Activated CD4-positive, CD25-positive, alpha-beta regulatory T cell treated with anti-CD3 and anti-CD28 coated beads, Interleukin-2, amount 50 U/mL, for 16 hours (primary cell): ENCODE measurements around the gene S1PR4.

ENCODE experiments used
- DNase-seq: peaks from one replicate; pipeline ENCODE4 v3.0.0-alpha.2; 2020; ENCODE audit warnings: low read depth, low spot score

S1PR4 gene, protein sequence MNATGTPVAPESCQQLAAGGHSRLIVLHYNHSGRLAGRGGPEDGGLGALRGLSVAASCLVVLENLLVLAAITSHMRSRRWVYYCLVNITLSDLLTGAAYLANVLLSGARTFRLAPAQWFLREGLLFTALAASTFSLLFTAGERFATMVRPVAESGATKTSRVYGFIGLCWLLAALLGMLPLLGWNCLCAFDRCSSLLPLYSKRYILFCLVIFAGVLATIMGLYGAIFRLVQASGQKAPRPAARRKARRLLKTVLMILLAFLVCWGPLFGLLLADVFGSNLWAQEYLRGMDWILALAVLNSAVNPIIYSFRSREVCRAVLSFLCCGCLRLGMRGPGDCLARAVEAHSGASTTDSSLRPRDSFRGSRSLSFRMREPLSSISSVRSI

DNA sequence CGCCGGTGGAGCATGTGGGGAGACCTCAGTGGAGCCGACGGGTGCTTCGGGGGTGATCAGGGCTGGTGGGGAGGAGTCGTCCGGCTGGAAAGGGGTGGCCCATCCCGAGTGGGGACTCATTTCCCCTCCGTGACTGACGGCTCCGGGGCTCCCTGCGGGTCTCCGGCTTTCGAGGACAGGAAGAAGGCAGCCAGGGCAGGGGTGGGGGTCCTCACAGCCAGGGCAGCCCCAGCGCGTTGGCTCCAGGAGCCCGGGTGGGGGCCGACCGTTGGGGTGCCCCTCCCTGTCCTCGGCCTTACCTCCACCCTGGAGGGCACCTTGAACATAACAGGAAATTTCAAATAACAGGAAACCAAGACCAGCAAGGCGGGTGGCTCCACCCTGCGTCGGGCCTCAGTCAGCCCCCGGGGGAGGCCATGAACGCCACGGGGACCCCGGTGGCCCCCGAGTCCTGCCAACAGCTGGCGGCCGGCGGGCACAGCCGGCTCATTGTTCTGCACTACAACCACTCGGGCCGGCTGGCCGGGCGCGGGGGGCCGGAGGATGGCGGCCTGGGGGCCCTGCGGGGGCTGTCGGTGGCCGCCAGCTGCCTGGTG is at the start of gene S1PR4:
Gene S1PR4, plus strand, starts transcription at position 393 of the 596 bp plus-strand sequence. Its CDS starts 24 bp downstream, at position 417.
- peak; percentile 45 for DNase-seq

DNA sequence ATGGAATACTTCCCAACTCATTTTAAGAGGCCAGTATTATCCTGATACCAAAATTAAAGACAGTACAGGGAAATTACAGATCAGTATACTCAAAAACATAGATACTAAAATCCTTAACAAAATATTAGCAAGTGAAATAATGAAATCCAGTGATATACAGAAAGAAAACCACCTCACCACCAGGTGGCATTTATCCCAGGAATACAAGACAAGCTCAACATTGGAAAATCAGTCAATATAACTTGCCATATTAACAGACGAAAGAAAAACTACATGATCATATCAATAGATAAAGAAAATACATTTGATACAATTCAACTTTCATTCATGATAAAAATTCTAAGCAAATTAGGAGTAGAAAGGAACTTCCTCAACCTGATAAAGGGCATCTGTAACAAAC is 49.5 kb upstream of the S1PR4 start:
- DNase-seq: no peak

DNA sequence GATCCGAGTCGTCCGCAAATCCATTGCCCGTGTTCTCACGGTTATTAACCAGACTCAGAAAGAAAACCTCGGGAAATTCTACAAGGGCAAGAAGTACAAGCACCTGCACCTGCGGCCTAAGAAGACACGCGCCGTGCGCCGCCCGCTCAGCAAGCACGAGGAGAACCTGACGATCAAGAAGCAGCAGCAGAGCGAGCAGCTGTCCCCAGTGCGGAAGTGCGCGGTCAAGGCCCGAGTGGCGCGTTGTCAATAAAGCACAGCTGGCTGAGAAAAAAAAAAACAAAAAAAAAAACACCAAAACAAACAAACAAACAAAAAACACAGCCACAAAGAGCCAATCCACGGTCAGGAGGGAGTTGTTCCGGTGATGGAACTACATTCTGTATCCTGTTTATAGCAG is 47.4 kb upstream of the S1PR4 start:
- no peak for DNase-seq

DNA sequence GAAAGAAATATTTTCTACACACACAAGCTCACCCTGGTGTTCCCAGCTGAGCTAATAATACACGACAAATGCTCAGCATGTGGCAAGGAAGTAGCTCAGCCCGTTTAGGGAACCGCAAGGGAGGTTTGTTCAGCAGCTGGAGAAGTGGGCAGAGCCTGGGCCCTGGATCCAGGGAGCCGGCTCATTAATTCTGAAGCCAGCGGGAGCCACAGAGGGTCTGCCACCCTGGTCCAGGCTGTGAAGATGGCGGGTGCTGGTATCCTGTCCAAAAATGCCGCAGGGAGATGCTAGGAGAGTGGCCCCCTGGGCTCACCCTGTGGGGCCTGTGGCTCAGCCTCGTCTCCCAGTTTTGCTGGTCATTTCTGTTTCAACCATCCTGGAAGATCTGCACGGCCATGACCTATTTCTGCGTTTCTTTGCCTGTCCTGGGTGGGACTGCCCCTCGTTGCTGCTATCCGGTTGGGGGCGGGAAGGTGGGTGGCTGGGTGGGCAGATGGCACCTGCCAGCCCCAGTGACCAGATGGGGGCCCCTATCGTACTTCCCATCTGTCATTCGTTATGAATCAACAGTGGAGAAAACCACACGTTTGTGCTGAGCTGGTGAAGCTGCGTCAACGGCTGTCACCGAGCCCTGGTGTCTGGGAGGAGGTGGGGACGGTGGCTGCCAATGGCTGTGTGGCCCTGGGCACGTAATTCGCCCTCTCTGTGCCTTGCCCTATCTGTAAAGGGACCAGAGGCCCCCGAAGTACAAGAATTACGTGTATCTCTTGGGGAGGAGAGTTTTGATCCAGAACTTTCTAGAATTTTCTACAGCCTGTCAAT is 45.4 kb upstream of the S1PR4 start:
- DNase-seq: peak; percentile 28

DNA sequence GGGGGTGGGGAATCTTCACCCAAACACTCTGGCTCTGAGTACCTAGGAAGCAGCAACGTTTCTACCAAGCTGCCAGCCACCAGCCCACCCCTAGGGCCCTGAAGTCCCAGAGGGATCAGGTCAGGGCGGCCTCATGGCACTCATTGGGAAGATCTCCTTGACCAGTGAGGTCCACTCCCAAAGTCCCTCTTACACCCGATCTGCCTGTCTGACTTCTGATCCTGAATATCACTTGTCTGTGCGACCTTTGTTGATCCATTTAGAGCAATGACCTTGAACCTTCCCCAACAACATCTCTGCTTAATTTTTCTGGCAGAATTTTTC is 44.8 kb upstream of the S1PR4 start:
- DNase-seq: no peak

DNA sequence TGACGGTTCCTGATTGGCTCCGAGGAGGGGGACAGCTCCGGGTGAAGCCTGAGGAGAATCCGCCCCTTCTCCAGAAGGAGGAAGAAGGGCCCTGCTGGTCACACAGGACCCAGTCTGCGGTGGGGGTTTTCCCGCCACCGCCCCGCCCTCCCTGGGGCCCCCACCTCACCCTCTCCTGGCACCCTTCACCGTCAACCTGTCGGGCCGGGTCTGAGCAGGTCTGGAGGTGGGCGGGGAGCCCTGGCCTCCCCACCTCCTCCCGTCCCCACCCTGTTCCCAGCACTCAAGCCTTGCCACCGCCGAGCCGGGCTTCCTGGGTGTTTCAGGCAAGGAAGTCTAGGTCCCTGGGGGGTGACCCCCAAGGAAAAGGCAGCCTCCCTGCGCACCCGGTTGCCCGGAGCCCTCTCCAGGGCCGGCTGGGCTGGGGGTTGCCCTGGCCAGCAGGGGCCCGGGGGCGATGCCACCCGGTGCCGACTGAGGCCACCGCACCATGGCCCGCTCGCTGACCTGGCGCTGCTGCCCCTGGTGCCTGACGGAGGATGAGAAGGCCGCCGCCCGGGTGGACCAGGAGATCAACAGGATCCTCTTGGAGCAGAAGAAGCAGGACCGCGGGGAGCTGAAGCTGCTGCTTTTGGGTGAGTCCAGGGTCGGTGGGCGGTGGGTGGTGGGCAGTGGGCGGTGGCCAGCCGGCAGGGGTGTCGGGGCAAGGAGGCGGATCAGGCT is 42.4 kb upstream of the S1PR4 start, which contains the start of gene GNA15:
Gene GNA15, plus strand, starts transcription at position 73 of the 723 bp plus-strand sequence. Its CDS starts 418 bp downstream, at position 491.
- no peak for DNase-seq

DNA sequence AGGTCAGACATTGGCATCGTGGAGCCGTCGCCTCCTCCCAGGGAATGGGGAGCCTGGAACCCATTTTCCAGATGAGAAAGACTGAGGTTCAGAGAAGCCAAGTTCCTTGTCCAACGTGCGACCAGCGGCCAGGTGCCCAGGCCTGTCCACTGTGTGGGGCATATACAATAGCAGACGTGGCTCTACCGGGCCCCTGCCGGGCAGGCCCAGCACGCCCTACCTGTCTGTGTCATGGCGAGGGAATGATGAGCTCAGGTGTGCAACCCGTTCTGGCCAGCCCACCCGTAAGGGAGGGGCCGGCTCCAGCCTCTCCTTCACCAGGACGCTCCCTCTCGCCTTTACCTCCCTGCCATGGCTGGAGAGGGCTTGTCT is 41.9 kb upstream of the S1PR4 start:
- no peak for DNase-seq

DNA sequence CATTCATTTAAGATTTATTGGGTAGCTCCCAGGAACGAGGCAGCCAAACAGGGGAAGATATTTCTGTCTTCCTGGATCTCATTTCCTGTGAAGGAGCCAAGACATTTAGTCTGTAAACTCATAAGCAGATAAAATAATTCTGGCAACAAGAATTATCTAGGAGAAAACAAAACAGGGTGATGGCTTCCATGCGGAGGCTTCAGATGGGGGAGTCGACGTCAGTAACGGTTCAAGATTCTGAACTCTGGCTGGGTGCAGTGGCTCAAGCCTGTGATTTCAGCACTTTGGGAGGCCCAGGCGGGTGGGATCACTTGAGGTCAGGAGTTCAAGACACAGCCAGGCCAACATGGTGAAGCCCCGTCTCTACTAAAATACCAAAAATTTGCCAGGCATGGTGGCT is 41.5 kb upstream of the S1PR4 start:
- no peak for DNase-seq

DNA sequence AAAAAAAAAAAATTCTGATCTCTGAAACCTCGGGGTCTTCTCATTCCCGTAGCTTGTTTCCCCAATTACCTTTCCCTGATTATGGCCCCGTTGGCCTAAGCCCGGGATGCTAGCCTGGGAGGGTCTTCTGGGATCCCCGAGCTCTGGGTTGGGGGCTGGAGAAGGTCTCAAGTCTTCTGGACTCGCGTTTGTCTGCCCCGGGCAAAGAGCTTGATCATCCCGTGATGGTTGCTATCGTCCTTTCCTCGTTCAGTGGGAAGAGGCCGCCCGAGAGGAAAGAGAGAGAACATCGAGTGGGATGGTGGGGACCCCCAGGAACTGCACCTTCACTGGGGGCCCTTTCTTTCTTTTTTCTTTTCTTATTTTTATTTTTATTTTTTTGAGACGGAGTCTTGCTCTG is 40.3 kb upstream of the S1PR4 start:
- DNase-seq: no peak

DNA sequence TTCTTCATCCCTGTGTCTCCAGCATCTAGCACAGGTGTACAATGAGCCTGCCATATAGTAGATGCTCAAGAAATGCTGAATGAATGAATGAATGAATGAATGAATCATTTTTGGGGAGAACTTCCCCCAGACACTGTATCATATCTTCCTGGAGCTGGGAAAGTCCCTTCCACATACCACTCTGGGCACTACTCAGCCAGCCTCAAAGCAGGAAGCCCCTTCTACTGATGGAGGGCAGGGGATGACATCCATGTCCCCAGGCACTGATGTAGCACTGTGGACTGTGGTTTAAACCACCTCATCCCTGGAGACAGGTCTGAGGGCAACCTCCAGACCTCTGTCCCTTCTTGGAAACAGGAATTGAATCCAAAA is 37.9 kb upstream of the S1PR4 start:
- DNase-seq: no peak

DNA sequence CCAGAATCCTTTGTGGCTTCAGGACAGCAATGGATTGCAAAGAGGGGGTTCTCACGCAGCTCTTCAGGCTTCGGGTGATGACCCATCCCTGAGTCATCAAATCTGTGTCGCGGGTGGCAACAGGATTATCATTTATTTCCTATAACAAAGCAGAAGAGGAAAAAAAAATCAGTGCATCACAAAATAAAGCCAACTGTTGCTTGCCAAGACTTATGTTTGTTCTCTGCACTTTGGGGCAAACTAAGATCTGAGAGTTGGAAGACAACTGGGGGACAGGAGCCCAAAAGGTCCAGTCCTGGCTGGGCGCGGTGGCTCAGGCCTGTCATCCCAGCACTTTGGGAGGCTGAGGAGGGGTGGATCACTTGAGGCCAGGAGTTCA is 36.3 kb upstream of the S1PR4 start:
- DNase-seq: no peak

DNA sequence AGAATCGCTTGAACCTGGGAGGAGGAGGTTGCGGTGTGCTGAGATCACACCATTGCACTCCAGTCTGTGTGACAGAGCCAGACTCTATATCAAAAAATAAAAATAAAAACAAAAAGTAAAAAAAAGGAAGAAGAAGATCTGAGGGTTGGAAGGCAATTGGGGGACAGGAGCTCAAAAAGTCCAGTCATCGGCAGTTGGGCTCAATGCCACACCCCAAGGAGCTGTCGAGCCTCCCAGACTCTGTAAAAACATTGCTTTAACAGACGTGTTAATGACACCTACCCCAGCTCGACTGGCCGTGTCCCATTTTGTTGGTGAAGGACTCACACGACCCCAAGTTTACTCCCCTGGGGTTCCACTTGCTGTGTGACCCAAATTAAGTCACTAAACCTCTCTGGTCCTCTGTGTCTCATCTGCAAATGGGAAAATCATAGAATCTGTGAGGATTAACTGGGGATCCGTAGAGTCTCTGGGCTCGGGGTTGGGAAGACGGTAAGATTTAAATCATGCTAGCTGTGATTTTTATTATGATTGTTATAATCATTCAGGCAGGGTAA is 35.7 kb upstream of the S1PR4 start:
- DNase-seq: no peak

DNA sequence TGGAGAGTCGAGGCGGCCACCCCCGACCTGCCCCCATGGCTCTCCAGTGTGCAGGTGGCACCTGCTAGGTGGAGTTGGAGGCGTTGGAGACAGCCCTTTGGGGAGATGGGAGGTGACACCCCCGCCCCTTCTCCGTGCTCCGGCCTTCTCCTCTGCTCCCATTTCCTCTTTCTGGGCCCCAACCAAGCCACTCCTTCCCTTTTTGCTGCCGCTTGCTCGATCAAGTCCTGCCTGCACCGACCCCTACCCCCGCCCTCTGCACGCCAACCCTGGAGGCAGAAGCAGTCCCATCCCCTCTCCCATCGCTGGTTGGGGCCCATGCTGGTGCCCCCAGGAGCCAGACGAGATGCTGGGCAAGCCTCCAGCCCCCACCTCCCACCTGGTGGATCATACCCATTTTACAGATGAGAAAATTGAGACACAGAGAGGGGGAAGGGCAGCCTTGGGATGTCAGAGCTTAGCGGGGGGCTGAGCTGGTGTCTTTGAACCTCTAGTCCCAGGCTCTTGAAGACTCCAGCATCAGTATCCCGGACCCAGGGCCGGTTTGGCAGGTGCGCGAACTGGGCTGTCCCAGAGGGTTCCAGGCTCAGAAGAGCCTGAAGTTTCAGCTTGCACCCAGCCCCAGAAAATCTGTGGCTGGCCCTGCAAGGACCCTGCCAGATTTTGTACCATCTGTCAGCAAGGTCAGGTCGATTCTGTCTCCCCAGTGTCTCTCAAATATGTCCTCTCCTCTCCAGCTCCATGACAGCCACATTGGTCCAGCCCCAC is 32.5 kb upstream of the S1PR4 start:
- DNase-seq: no peak

DNA sequence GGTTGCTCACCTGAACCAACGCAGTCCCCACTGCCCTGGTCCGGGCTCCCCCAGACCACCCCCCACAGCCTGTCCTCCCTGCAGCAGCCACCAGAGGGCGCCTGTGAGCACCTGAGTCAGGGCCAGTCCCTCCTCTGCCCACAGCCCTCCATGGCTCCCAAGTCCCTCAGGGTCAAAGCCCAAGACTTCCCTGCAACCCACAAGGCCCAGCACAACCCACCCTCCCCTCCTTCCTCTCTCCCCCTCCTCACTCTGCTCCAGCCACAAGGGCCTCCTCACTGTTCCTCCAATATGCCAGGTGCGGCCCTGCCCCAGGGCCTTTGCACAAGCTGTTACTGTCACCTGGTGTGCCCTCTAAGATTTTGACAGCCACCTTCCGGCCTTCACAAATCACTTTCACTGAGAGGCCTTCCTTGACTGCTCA is 31.9 kb upstream of the S1PR4 start:
- peak; percentile 53 for DNase-seq

DNA sequence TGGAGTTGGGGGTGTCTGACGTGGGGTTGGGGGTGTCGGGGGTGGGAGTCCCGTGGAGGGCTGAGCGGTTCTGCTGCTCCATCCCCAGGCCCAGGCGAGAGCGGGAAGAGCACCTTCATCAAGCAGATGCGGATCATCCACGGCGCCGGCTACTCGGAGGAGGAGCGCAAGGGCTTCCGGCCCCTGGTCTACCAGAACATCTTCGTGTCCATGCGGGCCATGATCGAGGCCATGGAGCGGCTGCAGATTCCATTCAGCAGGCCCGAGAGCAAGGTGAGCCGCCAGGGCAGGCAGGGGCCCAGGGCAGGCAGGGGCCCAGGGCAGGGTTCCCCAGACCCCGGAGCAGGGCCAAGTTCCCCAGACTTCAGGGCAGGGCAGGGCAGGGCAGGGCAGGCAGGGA is 30.1 kb upstream of the S1PR4 start:
- DNase-seq: no peak

DNA sequence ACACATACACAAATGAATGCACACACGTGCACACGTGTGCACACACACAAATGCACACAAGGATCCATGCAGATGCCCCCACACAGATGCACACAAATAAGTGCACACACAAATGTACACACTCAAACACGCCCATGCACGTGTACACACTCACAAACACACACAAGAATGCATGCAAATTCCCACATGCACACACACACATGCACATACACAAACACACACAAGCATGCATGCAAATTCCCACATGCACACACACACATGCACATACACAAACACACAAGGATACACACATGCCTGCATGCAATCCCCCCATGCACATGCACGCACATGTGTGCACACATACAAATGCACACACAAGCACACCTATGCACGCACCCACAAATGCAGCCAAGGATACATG is 29.5 kb upstream of the S1PR4 start:
- DNase-seq: no peak

DNA sequence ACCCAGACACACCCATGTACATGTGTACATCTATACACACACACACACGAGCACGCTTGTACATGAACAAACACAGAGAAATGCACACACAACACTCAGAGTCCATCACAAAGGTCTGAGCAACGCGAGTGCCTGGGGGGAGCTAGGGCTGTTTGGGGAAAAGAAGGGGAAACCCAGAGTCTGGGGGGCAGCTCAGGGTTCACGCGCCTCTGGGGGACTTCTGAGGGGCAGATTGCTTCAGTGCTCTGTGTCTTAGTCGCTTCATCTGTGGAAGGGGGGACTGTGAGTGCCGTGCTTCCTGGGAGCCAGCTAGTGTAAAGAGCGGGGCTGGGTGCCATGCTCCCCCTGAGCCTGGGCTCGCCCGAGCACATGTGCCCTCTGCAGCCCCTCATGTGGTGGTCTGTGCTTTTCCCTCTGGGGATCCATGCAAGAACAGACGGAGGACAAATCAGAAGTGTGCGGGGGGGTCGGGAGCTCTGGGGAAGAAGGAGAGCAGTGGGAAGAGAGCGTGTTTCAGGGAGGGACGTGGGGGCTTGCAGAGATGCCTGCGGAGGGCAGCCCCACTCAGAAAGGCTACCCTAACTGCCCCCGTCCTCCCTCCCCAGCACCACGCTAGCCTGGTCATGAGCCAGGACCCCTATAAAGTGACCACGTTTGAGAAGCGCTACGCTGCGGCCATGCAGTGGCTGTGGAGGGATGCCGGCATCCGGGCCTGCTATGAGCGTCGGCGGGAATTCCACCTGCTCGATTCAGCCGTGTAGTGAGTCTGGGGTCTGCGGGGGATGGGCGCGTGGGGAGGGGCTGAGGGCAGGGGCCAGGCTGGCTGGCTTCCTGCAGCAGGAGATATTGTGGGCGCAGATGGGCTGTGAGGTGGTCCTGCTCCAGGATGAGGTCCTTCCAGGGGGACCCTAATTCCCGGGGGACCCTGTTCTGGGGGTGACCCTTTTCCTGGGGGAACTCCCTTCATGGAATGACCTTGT is 28.8 kb upstream of the S1PR4 start:
- no peak for DNase-seq

DNA sequence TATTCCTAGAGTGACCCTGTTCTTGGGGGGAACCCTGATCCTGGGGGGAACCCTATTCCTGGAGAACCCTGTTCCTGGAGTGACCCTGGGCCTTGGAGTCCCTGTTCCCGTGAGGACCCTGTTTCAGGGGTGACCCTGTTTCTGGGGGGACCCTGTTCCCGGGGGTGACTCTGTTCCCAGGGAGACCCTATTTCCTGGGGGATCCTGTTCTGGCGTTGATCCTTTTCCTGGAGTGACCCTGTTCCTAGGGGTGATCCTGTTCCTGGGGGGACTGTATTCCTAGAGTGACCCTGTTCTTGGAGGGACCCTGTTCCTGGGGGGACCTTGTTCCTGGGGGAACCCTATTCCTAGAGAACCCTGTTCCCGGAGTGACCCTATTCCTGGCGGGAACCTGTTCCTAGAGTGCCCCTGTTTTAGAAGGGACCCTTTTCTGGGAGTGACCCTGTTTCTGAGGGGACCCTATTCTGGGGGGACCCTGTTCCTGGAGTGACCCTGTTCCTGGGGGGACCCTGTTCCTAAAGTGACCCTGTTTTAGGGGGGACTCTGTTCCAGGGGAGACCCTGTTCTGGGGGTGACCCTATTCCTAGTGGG is 27.7 kb upstream of the S1PR4 start:
- no peak for DNase-seq
